SK-N-SH (cell line): ENCODE results near the gene CCDC88B. TPM values are rescaled to one million over a fixed set of nuclear protein-coding genes. Genes with fewer than 3 reads are reported as not detected.

Experiments used
- CTCF ChIA-PET: fragments of 300-600, 350-600 bp; formaldehyde crosslinking; extraction: SDS; loops from one replicate; lab custom pipeline; 2021; lab: Yijun Ruan, JAX
- POLR2A ChIA-PET: fragments of 350-600 bp; sonication (Branson Sonifier 250); formaldehyde crosslinking; extraction: SDS; loops from one replicate; lab custom pipeline; 2020; ENCODE audit warnings: antibody characterized with exemption, inconsistent platforms; lab: Yijun Ruan, JAX
- DNase-seq: peaks from one replicate; pipeline ENCODE4 v3.0.0; 2012
- H2AFZ ChIP-seq: fragments of 200-600 bp; sonication (generic); 2 replicates; pipeline ENCODE4 v1.8.1; 2016; ENCODE audit warnings: antibody characterized with exemption, mild to moderate bottlenecking, low read depth
- H3F3A ChIP-seq: fragments of 200-600 bp; sonication (generic); replicated peaks from 2 replicates; pipeline ENCODE3; 2016; ENCODE audit warnings: antibody characterized with exemption, mild to moderate bottlenecking; ENCODE audit not compliant: insufficient read depth
- H3K27ac ChIP-seq, 2 experiments: fragments of 200-500 bp in 1 of 2; fragments of 200-600 bp in 1 of 2; sonication (Bioruptor generic) in 1 of 2; sonication (generic), shearing (Covaris generic) in 1 of 2; 2 replicates each; pipeline versions ENCODE4 v1.5.1 to v1.6.1; 2014 to 2016; ENCODE audit warnings: low read depth in 2 of 2, inconsistent platforms in 1 of 2, low read length in 1 of 2, mild to moderate bottlenecking in 1 of 2, mixed read lengths in 1 of 2
- H3K27me3 ChIP-seq: fragments of 200-600 bp; sonication (generic), shearing (Covaris generic); 2 replicates; pipeline ENCODE4 v1.6.1; 2016; ENCODE audit warnings: mixed run types; ENCODE audit not compliant: insufficient read depth
- H3K36me3 ChIP-seq, 2 experiments: fragments of 200-500 bp in 1 of 2; fragments of 200-600 bp in 1 of 2; sonication (Bioruptor generic) in 1 of 2; sonication (generic) in 1 of 2; replicated peaks in 1 of 2; 2 replicates each; pipeline versions ENCODE3 to v1.5.1; 2014 to 2016; ENCODE audit warnings: low read length in 1 of 2, mild to moderate bottlenecking in 1 of 2; ENCODE audit not compliant: insufficient read depth in 2 of 2, control insufficient read depth in 1 of 2
- H3K4me1 ChIP-seq, 2 experiments: fragments of 200-500 bp in 1 of 2; fragments of 200-600 bp in 1 of 2; sonication (Bioruptor generic) in 1 of 2; sonication (generic), shearing (Covaris generic) in 1 of 2; 2 replicates each; pipeline versions ENCODE4 v1.5.1 to v1.6.1; 2014 to 2016; ENCODE audit warnings: low read depth in 1 of 2, low read length in 1 of 2, mixed run types in 1 of 2; ENCODE audit not compliant: insufficient read depth in 2 of 2, control insufficient read depth in 1 of 2
- H3K4me2 ChIP-seq: fragments of 200-600 bp; sonication (generic), shearing (Covaris generic); 2 replicates; pipeline ENCODE4 v1.6.1; 2017; ENCODE audit warnings: mixed run types
- H3K4me3 ChIP-seq, 2 experiments: fragments of 200-500 bp in 1 of 2; fragments of 200-600 bp in 1 of 2; sonication (Bioruptor generic) in 1 of 2; sonication (generic), shearing (Covaris generic) in 1 of 2; 2 replicates each; pipeline versions ENCODE4 v1.5.1 to v1.8.1; 2014 to 2016; ENCODE audit warnings: low read depth in 2 of 2, inconsistent platforms in 1 of 2, low read length in 1 of 2, mild to moderate bottlenecking in 1 of 2, mixed read lengths in 1 of 2, moderate library complexity in 1 of 2
- H3K79me2 ChIP-seq: fragments of 200-600 bp; sonication (generic); 2 replicates; pipeline ENCODE4 v1.8.1; 2017; ENCODE audit warnings: mild to moderate bottlenecking; ENCODE audit not compliant: insufficient read depth
- H3K9ac ChIP-seq: fragments of 200-600 bp; sonication (generic); 2 replicates; pipeline ENCODE4 v1.6.1; 2017; ENCODE audit warnings: mixed run types
- H3K9me2 ChIP-seq: fragments of 200-600 bp; sonication (generic); 2 replicates; pipeline ENCODE4 v1.6.1; 2017; ENCODE audit warnings: mixed run types
- H3K9me3 ChIP-seq: fragments of 200-600 bp; sonication (generic); 2 replicates; pipeline ENCODE4 v1.6.1; 2017; ENCODE audit warnings: mixed run types, mild to moderate bottlenecking, moderate library complexity
- H4K20me1 ChIP-seq: fragments of 200-600 bp; sonication (generic); 2 replicates; pipeline ENCODE4 v1.6.1; 2017; ENCODE audit warnings: mild to moderate bottlenecking, mixed run types; ENCODE audit not compliant: insufficient read depth
- CHD2 ChIP-seq: fragments of 150-350 bp; IDR thresholded peaks from 2 replicates; pipeline ENCODE4 v1.6.1; 2018; ENCODE audit warnings: low read length; ENCODE audit not compliant: partially characterized antibody
- ELF1 ChIP-seq: IDR thresholded peaks from 2 replicates; pipeline ENCODE4 v1.4.0; 2012
- EP300 ChIP-seq, 2 experiments: IDR thresholded peaks; 2 replicates each; pipeline versions ENCODE4 v1.4.0 to v1.6.1; 2012; ENCODE audit warnings: borderline replicate concordance in 1 of 2, low read depth in 1 of 2, low read length in 1 of 2
- EZH2phosphoT487 ChIP-seq: fragments of 200-600 bp; sonication (generic); IDR thresholded peaks from 2 replicates; pipeline ENCODE4 v1.6.1; 2017; ENCODE audit warnings: low read depth, mixed run types, mild to moderate bottlenecking, antibody characterized with exemption, moderate library complexity, borderline replicate concordance
- FOSL2 ChIP-seq: IDR thresholded peaks from 2 replicates; pipeline ENCODE4 v1.4.0; 2012; ENCODE audit warnings: low read depth, mild to moderate bottlenecking, moderate library complexity, borderline replicate concordance
- FOXM1 ChIP-seq: IDR thresholded peaks from 2 replicates; pipeline ENCODE4 v1.4.0; 2012; ENCODE audit warnings: low read depth, mild to moderate bottlenecking
- JUND ChIP-seq: IDR thresholded peaks from 2 replicates; pipeline ENCODE4 v1.4.0; 2012
- MAX ChIP-seq: IDR thresholded peaks from 2 replicates; pipeline ENCODE4 v1.4.0; 2012; ENCODE audit warnings: low read depth
- POLR2AphosphoS5 ChIP-seq: IDR thresholded peaks from 2 replicates; pipeline ENCODE4 v1.6.1; 2012; ENCODE audit warnings: low read depth, low read length
- RFX5 ChIP-seq: IDR thresholded peaks from 2 replicates; pipeline ENCODE4 v1.6.1; 2012; ENCODE audit warnings: mild to moderate bottlenecking, improper control_type of control experiment, low read length
- RXRA ChIP-seq: IDR thresholded peaks from 2 replicates; pipeline ENCODE4 v1.4.0; 2012; ENCODE audit warnings: low read depth, mild to moderate bottlenecking, borderline replicate concordance
- SMC3 ChIP-seq: IDR thresholded peaks from 2 replicates; pipeline ENCODE4 v1.6.1; 2012; ENCODE audit warnings: low read depth, low read length, improper control_type of control experiment
- TEAD4 ChIP-seq: IDR thresholded peaks from 2 replicates; pipeline ENCODE4 v1.4.0; 2012; ENCODE audit warnings: mild to moderate bottlenecking, borderline replicate concordance; ENCODE audit not compliant: insufficient read depth
- WGBS: methylation state at CpG from one replicate; pipeline ENCODE4 v1.1.6; 2017; ENCODE audit warnings: low lambda C conversion rate; 5-methylcytosine and 5-hydroxymethylcytosine counted together
- polyA plus RNA-seq, 3 experiments: library from polyadenylated mRNA; depleted of rRNA; stranded (reverse); fragments of >200 nt; gene quantifications; 2 replicates each; pipeline ENCODE4 v1.2.3, GENCODE V29; 2012
- TF ChIP-seq, protein P1 (sequence below): fragments of 200-600 bp; sonication (generic); IDR thresholded peaks from 2 replicates; pipeline ENCODE4 v1.6.1; 2017; ENCODE audit warnings: antibody characterized with exemption, mild to moderate bottlenecking, moderate library complexity
- TF ChIP-seq, protein P2 (sequence below): fragments of 150-350 bp; IDR thresholded peaks from 2 replicates; pipeline ENCODE4 v1.6.1; 2017; ENCODE audit warnings: antibody characterized with exemption, low read length, low read depth, borderline replicate concordance
- TF ChIP-seq, protein P3 (sequence below): IDR thresholded peaks from 2 replicates; pipeline ENCODE4 v1.4.0; 2012; ENCODE audit warnings: low read depth, borderline replicate concordance
- TF ChIP-seq, protein P4 (sequence below): IDR thresholded peaks from 2 replicates; pipeline ENCODE4; 2012

The CCDC88B gene
- polyA plus RNA-seq, 1 of the 3 experiments (the other 2 are of a cell fraction): 3.4 TPM

- H3K9me3 ChIP-seq: no peaks in the 10 kb centered on the region
- 97% methylated on average over 10 of the region's 10 CpGs for WGBS
- ChIA-PET CTCF (no interaction called here), POLR2A (no interaction called here)
- no peak for DNase-seq
- no peaks in the 10 kb centered on the region for H3K9me2 ChIP-seq
- peaks cover 3% of the 10 kb centered on the region for H3F3A ChIP-seq
- no peak overlapping the region for H3K27ac ChIP-seq
- peaks cover 21 to 22% of the 10 kb centered on the region in 2 experiments; a peak in 3 of 4 replicates for H3K4me1 ChIP-seq
- H2AFZ ChIP-seq: no peak overlapping the region
- H3K36me3 ChIP-seq: peaks cover 25 to 50% of the 10 kb centered on the region in 2 experiments
- H3K27me3 ChIP-seq: no peaks in the 10 kb centered on the region
- TF ChIP-seq RFX5 (no peak), CHD2 (no peak), SMC3 (no peak), TEAD4 (no peak), POLR2AphosphoS5 (no peak), ELF1 (no peak), EP300 (IDR thresholded peaks at IDR 0.05; ENCODE audit: borderline replicate concordance in 1 of 2, low read depth in 1 of 2, low read length in 1 of 2) (no peak)
- TF ChIP-seq, protein P1, sequence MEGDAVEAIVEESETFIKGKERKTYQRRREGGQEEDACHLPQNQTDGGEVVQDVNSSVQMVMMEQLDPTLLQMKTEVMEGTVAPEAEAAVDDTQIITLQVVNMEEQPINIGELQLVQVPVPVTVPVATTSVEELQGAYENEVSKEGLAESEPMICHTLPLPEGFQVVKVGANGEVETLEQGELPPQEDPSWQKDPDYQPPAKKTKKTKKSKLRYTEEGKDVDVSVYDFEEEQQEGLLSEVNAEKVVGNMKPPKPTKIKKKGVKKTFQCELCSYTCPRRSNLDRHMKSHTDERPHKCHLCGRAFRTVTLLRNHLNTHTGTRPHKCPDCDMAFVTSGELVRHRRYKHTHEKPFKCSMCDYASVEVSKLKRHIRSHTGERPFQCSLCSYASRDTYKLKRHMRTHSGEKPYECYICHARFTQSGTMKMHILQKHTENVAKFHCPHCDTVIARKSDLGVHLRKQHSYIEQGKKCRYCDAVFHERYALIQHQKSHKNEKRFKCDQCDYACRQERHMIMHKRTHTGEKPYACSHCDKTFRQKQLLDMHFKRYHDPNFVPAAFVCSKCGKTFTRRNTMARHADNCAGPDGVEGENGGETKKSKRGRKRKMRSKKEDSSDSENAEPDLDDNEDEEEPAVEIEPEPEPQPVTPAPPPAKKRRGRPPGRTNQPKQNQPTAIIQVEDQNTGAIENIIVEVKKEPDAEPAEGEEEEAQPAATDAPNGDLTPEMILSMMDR: no peak
- TF ChIP-seq, protein P2, sequence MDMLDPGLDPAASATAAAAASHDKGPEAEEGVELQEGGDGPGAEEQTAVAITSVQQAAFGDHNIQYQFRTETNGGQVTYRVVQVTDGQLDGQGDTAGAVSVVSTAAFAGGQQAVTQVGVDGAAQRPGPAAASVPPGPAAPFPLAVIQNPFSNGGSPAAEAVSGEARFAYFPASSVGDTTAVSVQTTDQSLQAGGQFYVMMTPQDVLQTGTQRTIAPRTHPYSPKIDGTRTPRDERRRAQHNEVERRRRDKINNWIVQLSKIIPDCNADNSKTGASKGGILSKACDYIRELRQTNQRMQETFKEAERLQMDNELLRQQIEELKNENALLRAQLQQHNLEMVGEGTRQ: no peak
- TF ChIP-seq, protein P3, sequence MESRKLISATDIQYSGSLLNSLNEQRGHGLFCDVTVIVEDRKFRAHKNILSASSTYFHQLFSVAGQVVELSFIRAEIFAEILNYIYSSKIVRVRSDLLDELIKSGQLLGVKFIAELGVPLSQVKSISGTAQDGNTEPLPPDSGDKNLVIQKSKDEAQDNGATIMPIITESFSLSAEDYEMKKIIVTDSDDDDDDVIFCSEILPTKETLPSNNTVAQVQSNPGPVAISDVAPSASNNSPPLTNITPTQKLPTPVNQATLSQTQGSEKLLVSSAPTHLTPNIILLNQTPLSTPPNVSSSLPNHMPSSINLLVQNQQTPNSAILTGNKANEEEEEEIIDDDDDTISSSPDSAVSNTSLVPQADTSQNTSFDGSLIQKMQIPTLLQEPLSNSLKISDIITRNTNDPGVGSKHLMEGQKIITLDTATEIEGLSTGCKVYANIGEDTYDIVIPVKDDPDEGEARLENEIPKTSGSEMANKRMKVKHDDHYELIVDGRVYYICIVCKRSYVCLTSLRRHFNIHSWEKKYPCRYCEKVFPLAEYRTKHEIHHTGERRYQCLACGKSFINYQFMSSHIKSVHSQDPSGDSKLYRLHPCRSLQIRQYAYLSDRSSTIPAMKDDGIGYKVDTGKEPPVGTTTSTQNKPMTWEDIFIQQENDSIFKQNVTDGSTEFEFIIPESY: no peak
- TF ChIP-seq, protein P4, sequence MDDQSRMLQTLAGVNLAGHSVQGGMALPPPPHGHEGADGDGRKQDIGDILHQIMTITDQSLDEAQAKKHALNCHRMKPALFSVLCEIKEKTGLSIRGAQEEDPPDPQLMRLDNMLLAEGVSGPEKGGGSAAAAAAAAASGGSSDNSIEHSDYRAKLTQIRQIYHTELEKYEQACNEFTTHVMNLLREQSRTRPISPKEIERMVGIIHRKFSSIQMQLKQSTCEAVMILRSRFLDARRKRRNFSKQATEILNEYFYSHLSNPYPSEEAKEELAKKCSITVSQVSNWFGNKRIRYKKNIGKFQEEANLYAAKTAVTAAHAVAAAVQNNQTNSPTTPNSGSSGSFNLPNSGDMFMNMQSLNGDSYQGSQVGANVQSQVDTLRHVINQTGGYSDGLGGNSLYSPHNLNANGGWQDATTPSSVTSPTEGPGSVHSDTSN: no peak
- TF ChIP-seq, all 33 proteins: peak for 0
- no peak overlapping the region for H3K4me2 ChIP-seq
- H3K9ac ChIP-seq: no peak overlapping the region
- H4K20me1 ChIP-seq: 0 out of 2 replicates have a peak, but pooled peaks cover 5% of the 10 kb centered on the region
- peaks cover 31% of the 10 kb centered on the region for H3K79me2 ChIP-seq
- H3K4me3 ChIP-seq: no peak overlapping the region
These were observed 22.3 kb downstream of the CCDC88B start for GRCh38 chr11:64362339-64362738.

DNA sequence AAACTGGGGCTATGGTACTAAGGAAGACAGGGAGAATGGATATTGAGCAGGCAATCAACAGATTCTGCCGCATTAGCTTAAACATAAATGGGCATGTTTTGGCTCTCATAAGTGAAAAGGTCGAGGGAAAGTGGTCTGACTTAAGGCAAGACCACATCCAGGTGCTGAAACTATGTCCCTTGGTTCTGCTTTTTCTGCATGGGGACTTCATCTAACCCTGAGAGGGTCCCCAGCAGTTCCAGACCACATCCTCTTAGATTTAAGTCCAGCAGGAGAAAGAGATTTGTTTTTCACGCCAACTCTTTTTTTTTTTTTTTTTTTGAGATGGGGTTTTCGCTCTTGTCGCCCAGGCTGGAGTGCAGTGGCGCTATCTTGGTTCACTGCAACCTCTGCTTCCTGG is 24.4 kb downstream of the CCDC88B start:
- H3K4me3 ChIP-seq: no peak overlapping the region
- H3K9ac ChIP-seq: no peak overlapping the region
- DNase-seq: no peak
- peaks cover 3% of the 10 kb centered on the region for H3F3A ChIP-seq
- POLR2A ChIA-PET: no interaction called here
- 0 out of 2 replicates have a peak, but pooled peaks cover 5% of the 10 kb centered on the region for H4K20me1 ChIP-seq
- CTCF ChIA-PET: no interaction called here
- over 99% methylated on average over 6 of the region's 6 CpGs for WGBS
- peaks cover 8 to 11% of the 10 kb centered on the region in 2 experiments; a peak in 2 of 4 replicates for H3K4me1 ChIP-seq
- peaks cover 25 to 54% of the 10 kb centered on the region in 2 experiments for H3K36me3 ChIP-seq
- H3K9me3 ChIP-seq: no peaks in the 10 kb centered on the region
- H3K79me2 ChIP-seq: peaks cover 27% of the 10 kb centered on the region
- H3K27ac ChIP-seq: no peak overlapping the region
- H2AFZ ChIP-seq: no peak overlapping the region
- no peak overlapping the region for H3K4me2 ChIP-seq
- no peaks in the 10 kb centered on the region for H3K27me3 ChIP-seq
- H3K9me2 ChIP-seq: no peaks in the 10 kb centered on the region
- TF ChIP-seq MAX: no peak
- TF ChIP-seq FOXM1: no peak
- no peak for TF ChIP-seq SMC3
- TF ChIP-seq, protein P1: no peak
- no peak for TF ChIP-seq EP300 (IDR thresholded peaks at IDR 0.05; ENCODE audit: borderline replicate concordance in 1 of 2, low read depth in 1 of 2, low read length in 1 of 2)
- TF ChIP-seq EZH2phosphoT487: no peak
- TF ChIP-seq RXRA: no peak
- no peak for TF ChIP-seq FOSL2
- TF ChIP-seq JUND: no peak
- no peak for TF ChIP-seq POLR2AphosphoS5
- TF ChIP-seq, protein P2: no peak
